PC-9 (cell line): ENCODE data around the gene PRLR.

Experiments
- CTCF ChIP-seq: fragments of 200-600 bp; sonication (generic); conservative IDR thresholded peaks from 2 replicates; pipeline ENCODE4 v1.6.1; 2017; ENCODE audit warnings: mixed run types, antibody characterized with exemption, mild to moderate bottlenecking, moderate library complexity
- EZH2 ChIP-seq: fragments of 200-600 bp; sonication (generic); IDR thresholded peaks from 2 replicates; pipeline ENCODE4 v1.8.0; 2017; ENCODE audit warnings: antibody characterized with exemption, low read depth

GRCh38 chr5:35091704-35092103, 138.6 kb downstream of the PRLR start:
- no peak for TF ChIP-seq CTCF
- TF ChIP-seq EZH2 = no peak
